ENCODE results near the gene INS. TPM values are rescaled to one million over a fixed set of nuclear protein-coding genes. Genes with fewer than 3 reads are reported as not detected.

Gene INS
- total and polyA plus RNA-seq, 2 of the 4 experiments (the other 2 are of a cell fraction): not detected

DNA sequence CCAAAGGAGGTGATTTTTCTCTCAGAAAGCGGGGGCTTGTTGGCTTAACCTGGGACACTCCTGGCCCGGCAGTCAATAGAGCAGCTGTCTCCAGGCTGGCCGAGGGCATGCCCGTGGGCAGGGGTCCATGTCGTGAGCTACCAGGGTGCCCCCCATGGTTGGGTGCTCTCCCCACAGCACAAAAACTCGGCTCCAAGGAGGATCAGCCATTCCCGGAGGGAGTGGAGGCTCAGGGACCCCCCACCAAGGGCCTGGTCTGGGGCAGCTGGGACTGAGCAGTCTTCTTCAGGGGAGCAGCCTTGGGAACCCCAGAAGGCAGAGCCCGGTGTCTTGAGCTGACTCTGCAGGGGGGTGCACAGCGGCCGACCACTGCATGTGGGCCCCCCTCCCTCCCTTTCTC lies 31.4 kb upstream of the INS start:
- Histone ChIP-seq H2AFZ (replicated peaks; ENCODE audit: low read length, poor library complexity) (no peak overlapping the region), H3K27ac (ENCODE audit: insufficient read depth, low read length) (no peak overlapping the region), H2BK20ac (ENCODE audit: low read depth, low read length) (no peak overlapping the region), H3K4me1 (ENCODE audit: control insufficient read depth, insufficient read depth, low read length) (no peaks in the 10 kb centered on the region), H3K4me2 (ENCODE audit: low read depth, low read length) (no peak overlapping the region), H3K14ac (replicated peaks; ENCODE audit: low read depth, low read length) (no peak overlapping the region), H3K56ac (ENCODE audit: extremely low read depth, insufficient read depth, low read length) (no peak overlapping the region), H3K23ac (ENCODE audit: low read depth, low read length) (no peak overlapping the region), H2BK15ac (ENCODE audit: low read depth, low read length) (no peak overlapping the region), H3K4ac (ENCODE audit: low read depth, low read length) (no peak overlapping the region), H3K9me1 (ENCODE audit: insufficient read depth, low read length) (peaks cover 3% of the 10 kb centered on the region; the same call in 1 of the 2 replicates), H2BK120ac (ENCODE audit: low read depth, low read length) (no peak overlapping the region), H2BK5ac (ENCODE audit: low read depth, low read length, poor library complexity, severe bottlenecking) (no peak overlapping the region), H3K4me3 (ENCODE audit: insufficient read depth, low read depth, low read length) (no peak overlapping the region), H4K5ac (ENCODE audit: low read depth, low read length) (no peak overlapping the region), H3K79me1 (ENCODE audit: low read depth in 1 of 2, low read length in 2 of 2) (no peaks in the 10 kb centered on the region), H4K8ac (ENCODE audit: low read depth in 2 of 2, low read length in 2 of 2) (no peak overlapping the region), H2AK9ac (replicated peaks; ENCODE audit: low read depth, low read length, poor library complexity) (no peak overlapping the region), H3K36me3 (ENCODE audit: control insufficient read depth, insufficient read depth, low read length) (no peaks in the 10 kb centered on the region), H4K20me1 (ENCODE audit: insufficient read depth, low read length) (0 out of 2 replicates have a peak, but pooled peaks cover 3% of the 10 kb centered on the region), H3K18ac (ENCODE audit: low read depth, low read length) (no peak overlapping the region), H3K9me3 (ENCODE audit: control insufficient read depth, insufficient read depth, low read length) (no peaks in the 10 kb centered on the region), H2AK5ac (ENCODE audit: low read depth, low read length) (no peak overlapping the region), H4K91ac (ENCODE audit: insufficient read depth, low read depth, low read length) (no peak overlapping the region), H3K9ac (ENCODE audit: low read depth, low read length) (no peak overlapping the region), H3K27me3 (ENCODE audit: control insufficient read depth, insufficient read depth, low read length) (peaks cover 36% of the 10 kb centered on the region)
- no peak for DNase-seq
- in situ Hi-C loops (cut with MboI; ENCODE audit: low sequenced_read_pairs) (loop anchor here (25.0 kb wide), 1 partner anchor 695 kb away; the partner anchor contains the start of gene CDKN1C), intact Hi-C loops (cut with micrococcal nuclease) (loop anchor here (10.0 kb wide), 1 partner anchor 702 kb away; no protein-coding TSS in a partner anchor), dilution Hi-C loops (cut with HindIII; ENCODE audit: low sequenced_read_pairs, unreplicated experiment) (no loop called here)
- WGBS, 2 experiments (ENCODE audit: extremely low coverage in 2 of 2, insufficient read length in 1 of 2): 18% methylated on average over 2 of the region's 10 CpGs; no CpG with 5 or more reads in 1 of the 2 experiments
- BruUV-seq (replicated peaks): no TSS peak
- TF ChIP-seq BHLHE40 (IDR thresholded peaks at IDR 0.05; ENCODE audit: low read depth, low read length): no peak
- no peak for TF ChIP-seq MXI1 (IDR thresholded peaks at IDR 0.05; ENCODE audit: borderline replicate concordance, low read depth, low read length)
- TF ChIP-seq CHD1 (IDR thresholded peaks at IDR 0.05; ENCODE audit: low read depth, low read length): no peak
- no peak for TF ChIP-seq POLR2A (IDR thresholded peaks at IDR 0.05; ENCODE audit: low read depth, low read length)
- TF ChIP-seq RCOR1 (IDR thresholded peaks at IDR 0.05; ENCODE audit: insufficient replicate concordance, low read length): no peak
- no peak for TF ChIP-seq MAZ (IDR thresholded peaks at IDR 0.05; ENCODE audit: borderline replicate concordance, low read depth, low read length)
- no peak for TF ChIP-seq SMC3 (IDR thresholded peaks at IDR 0.05; ENCODE audit: low read depth, low read length)
- TF ChIP-seq CEBPB (IDR thresholded peaks at IDR 0.05; ENCODE audit: low read depth, low read length): no peak
- no peak for TF ChIP-seq CTCF (conservative IDR thresholded peaks at IDR 0.05; ENCODE audit: low read depth, low read length)
- TF ChIP-seq RFX5 (IDR thresholded peaks at IDR 0.05; ENCODE audit: low read depth, low read length): no peak
- TF ChIP-seq RAD21 (IDR thresholded peaks at IDR 0.05; ENCODE audit: low read length): no peak
- TF ChIP-seq, protein P1, sequence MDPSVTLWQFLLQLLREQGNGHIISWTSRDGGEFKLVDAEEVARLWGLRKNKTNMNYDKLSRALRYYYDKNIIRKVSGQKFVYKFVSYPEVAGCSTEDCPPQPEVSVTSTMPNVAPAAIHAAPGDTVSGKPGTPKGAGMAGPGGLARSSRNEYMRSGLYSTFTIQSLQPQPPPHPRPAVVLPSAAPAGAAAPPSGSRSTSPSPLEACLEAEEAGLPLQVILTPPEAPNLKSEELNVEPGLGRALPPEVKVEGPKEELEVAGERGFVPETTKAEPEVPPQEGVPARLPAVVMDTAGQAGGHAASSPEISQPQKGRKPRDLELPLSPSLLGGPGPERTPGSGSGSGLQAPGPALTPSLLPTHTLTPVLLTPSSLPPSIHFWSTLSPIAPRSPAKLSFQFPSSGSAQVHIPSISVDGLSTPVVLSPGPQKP (IDR thresholded peaks at IDR 0.05; ENCODE audit: borderline replicate concordance, low read depth, low read length): no peak
- no peak for TF ChIP-seq USF2 (IDR thresholded peaks at IDR 0.05; ENCODE audit: low read depth, low read length)
- TF ChIP-seq FOS (IDR thresholded peaks at IDR 0.05; ENCODE audit: low read depth, low read length): no peak
- ChIA-PET POLR2A (ENCODE audit: unreplicated experiment) (no interaction called here), CTCF (no interaction called here)
- ATAC-seq (ENCODE audit: low read depth): no peak

Measured in IMR-90 (cell line).